ACC112 (cell line): Measurements from ENCODE around the gene HDAC9.

ENCODE experiments used
- H2AFZ ChIP-seq: fragments of 200-600 bp; sonication (generic); one replicate; pipeline ENCODE4 v1.6.0; 2017; ENCODE audit warnings: antibody characterized with exemption, low read length; ENCODE audit not compliant: unreplicated experiment
- H3K27ac ChIP-seq: fragments of 200-600 bp; sonication (generic); 2 replicates; pipeline ENCODE4 v1.5.1; 2014; ENCODE audit warnings: low read depth, mild to moderate bottlenecking, antibody characterized with exemption, low read length, moderate library complexity
- H3K27me3 ChIP-seq: fragments of 200-600 bp; sonication (generic); 2 replicates; pipeline ENCODE4 v1.6.1; 2014; ENCODE audit warnings: mild to moderate bottlenecking, antibody characterized with exemption, low read length, moderate library complexity, mixed read lengths; ENCODE audit not compliant: insufficient read depth
- H3K36me3 ChIP-seq: fragments of 200-600 bp; sonication (generic); 2 replicates; pipeline ENCODE4 v1.6.1; 2016; ENCODE audit warnings: mild to moderate bottlenecking, antibody characterized with exemption, low read length, moderate library complexity, mixed read lengths; ENCODE audit not compliant: insufficient read depth
- H3K4me1 ChIP-seq: fragments of 200-600 bp; sonication (generic); one replicate; pipeline ENCODE4 v1.6.1; 2016; ENCODE audit warnings: low read length, mixed read lengths; ENCODE audit not compliant: insufficient read depth, unreplicated experiment, control insufficient read depth
- H3K4me3 ChIP-seq: fragments of 200-600 bp; sonication (generic); 2 replicates; pipeline ENCODE4 v1.5.1; 2014; ENCODE audit warnings: mild to moderate bottlenecking, low read depth, low read length
- H3K79me2 ChIP-seq: fragments of 200-600 bp; sonication (generic); one replicate; pipeline ENCODE4 v1.6.0; 2016; ENCODE audit warnings: low read length; ENCODE audit not compliant: control insufficient read depth, unreplicated experiment, insufficient read depth

The HDAC9 gene

GRCh38 chr7:18890885-18891621 is 395.5 kb downstream of the HDAC9 start:
- no peak overlapping the region for H3K27ac ChIP-seq
- peaks cover 35% of the 10 kb centered on the region for H3K4me1 ChIP-seq
- no peaks in the 10 kb centered on the region for H3K36me3 ChIP-seq
- no peak overlapping the region for H2AFZ ChIP-seq
- H3K27me3 ChIP-seq, result no peaks in the 10 kb centered on the region
- no peak overlapping the region for H3K4me3 ChIP-seq
- no peaks in the 10 kb centered on the region for H3K79me2 ChIP-seq

- Histone ChIP-seq H3K27ac (no peak overlapping the region), H3K4me3 (no peak overlapping the region), H3K4me1 (peaks cover 43% of the 10 kb centered on the region), H3K79me2 (no peaks in the 10 kb centered on the region), H2AFZ (no peak overlapping the region), H3K27me3 (no peaks in the 10 kb centered on the region), H3K36me3 (no peaks in the 10 kb centered on the region)
These were observed 397.6 kb downstream of the HDAC9 start for GRCh38 chr7:18893156-18893555.

GRCh38 chr7:18894155-18894554 is 398.6 kb downstream of the HDAC9 start:
- peaks cover 43% of the 10 kb centered on the region for H3K4me1 ChIP-seq
- H2AFZ ChIP-seq, result no peak overlapping the region
- no peaks in the 10 kb centered on the region for H3K27me3 ChIP-seq
- H3K27ac ChIP-seq, result no peak overlapping the region
- H3K79me2 ChIP-seq, result no peaks in the 10 kb centered on the region
- H3K4me3 ChIP-seq, result no peak overlapping the region
- H3K36me3 ChIP-seq, result no peaks in the 10 kb centered on the region

- Histone ChIP-seq H3K27me3 (no peaks in the 10 kb centered on the region), H3K36me3 (no peaks in the 10 kb centered on the region), H2AFZ (peak overlapping the region; percentile 93), H3K4me1 (peaks cover 35% of the 10 kb centered on the region), H3K27ac (peak overlapping the region; percentile 95), H3K4me3 (peak overlapping the region; percentile 67), H3K79me2 (no peaks in the 10 kb centered on the region)
These were observed 399.9 kb downstream of the HDAC9 start for GRCh38 chr7:18895456-18895855.

- Histone ChIP-seq H3K27me3 (no peaks in the 10 kb centered on the region), H3K4me1 (peaks cover 26% of the 10 kb centered on the region), H3K27ac (peak overlapping the region; percentile 95), H3K79me2 (no peaks in the 10 kb centered on the region), H3K36me3 (no peaks in the 10 kb centered on the region), H2AFZ (peak overlapping the region; percentile 73), H3K4me3 (no peak overlapping the region)
These were observed 400.9 kb downstream of the HDAC9 start for GRCh38 chr7:18896343-18896975.

- Histone ChIP-seq H3K79me2 (no peaks in the 10 kb centered on the region), H3K27me3 (no peaks in the 10 kb centered on the region), H3K4me1 (peaks cover 14% of the 10 kb centered on the region), H3K36me3 (no peaks in the 10 kb centered on the region), H3K27ac (no peak overlapping the region), H2AFZ (no peak overlapping the region), H3K4me3 (no peak overlapping the region)
These were observed 404.7 kb downstream of the HDAC9 start for GRCh38 chr7:18900236-18900635.

- no peaks in the 10 kb centered on the region for H3K79me2 ChIP-seq
- no peak overlapping the region for H2AFZ ChIP-seq
- H3K4me3 ChIP-seq, result no peak overlapping the region
- H3K4me1 ChIP-seq, result peaks cover 10% of the 10 kb centered on the region
- H3K27ac ChIP-seq, result no peak overlapping the region
- H3K36me3 ChIP-seq, result no peaks in the 10 kb centered on the region
- H3K27me3 ChIP-seq, result no peaks in the 10 kb centered on the region
These were observed 405.3 kb downstream of the HDAC9 start for GRCh38 chr7:18900803-18901202.

- H3K27ac ChIP-seq, result no peak overlapping the region
- H3K79me2 ChIP-seq, result no peaks in the 10 kb centered on the region
- no peaks in the 10 kb centered on the region for H3K27me3 ChIP-seq
- H3K36me3 ChIP-seq, result no peaks in the 10 kb centered on the region
- H3K4me1 ChIP-seq, result peaks cover 5% of the 10 kb centered on the region
- H3K4me3 ChIP-seq, result no peak overlapping the region
- no peak overlapping the region for H2AFZ ChIP-seq
These were observed 405.8 kb downstream of the HDAC9 start for GRCh38 chr7:18901351-18901750.

- no peaks in the 10 kb centered on the region for H3K27me3 ChIP-seq
- H3K4me3 ChIP-seq, result no peak overlapping the region
- no peak overlapping the region for H3K27ac ChIP-seq
- H2AFZ ChIP-seq, result no peak overlapping the region
- no peaks in the 10 kb centered on the region for H3K36me3 ChIP-seq
- no peaks in the 10 kb centered on the region for H3K79me2 ChIP-seq
- H3K4me1 ChIP-seq, result no peaks in the 10 kb centered on the region
These were observed 406.5 kb downstream of the HDAC9 start for GRCh38 chr7:18901982-18902421.

- Histone ChIP-seq H3K36me3 (no peaks in the 10 kb centered on the region), H3K4me1 (no peaks in the 10 kb centered on the region), H3K27ac (no peak overlapping the region), H3K4me3 (no peak overlapping the region), H3K79me2 (no peaks in the 10 kb centered on the region), H2AFZ (no peak overlapping the region), H3K27me3 (no peaks in the 10 kb centered on the region)
These were observed 407.3 kb downstream of the HDAC9 start for GRCh38 chr7:18902892-18903291.

- no peaks in the 10 kb centered on the region for H3K4me1 ChIP-seq
- H3K4me3 ChIP-seq, result no peak overlapping the region
- no peak overlapping the region for H3K27ac ChIP-seq
- no peaks in the 10 kb centered on the region for H3K36me3 ChIP-seq
- no peaks in the 10 kb centered on the region for H3K27me3 ChIP-seq
- H3K79me2 ChIP-seq, result no peaks in the 10 kb centered on the region
- no peak overlapping the region for H2AFZ ChIP-seq
These were observed 408.1 kb downstream of the HDAC9 start for GRCh38 chr7:18903695-18904094.
